Measurements from ENCODE around the gene CA5A.

GRCh38 chr16:87921236-87921773 is 15.0 kb downstream of the CA5A start:
- TF ChIP-seq EP300 (IDR thresholded peaks at IDR 0.05; ENCODE audit: low read length) (no peak), ZNF449 (CRISPR knock-in tag; IDR thresholded peaks at IDR 0.05) (no peak), HDAC1 (IDR thresholded peaks at IDR 0.05) (no peak), CC2D1A (IDR thresholded peaks at IDR 0.05) (no peak), KLF13 (tag; IDR thresholded peaks at IDR 0.05; ENCODE audit: borderline replicate concordance, low read depth) (no peak), MLX (CRISPR knock-in tag; conservative IDR thresholded peaks at IDR 0.05) (no peak)

Measured in K562 (cell line).